HFF-Myc (cell line): ENCODE results near the gene UBE2D3.

Experiments
- DNase-seq: peaks from one replicate; pipeline ENCODE4 v3.0.0-alpha.2; 2011; ENCODE audit warnings: low read depth; ENCODE audit errors: extremely low read depth
- H3K4me3 ChIP-seq: replicated peaks from 2 replicates; pipeline ENCODE4 v1.5.1; 2011; ENCODE audit warnings: low read depth, mild to moderate bottlenecking, control low read depth, low read length
- TF ChIP-seq, protein P1 (sequence below): IDR thresholded peaks from 2 replicates; pipeline ENCODE4 v1.5.1; 2012; ENCODE audit warnings: mild to moderate bottlenecking, low read depth, low read length, control low read depth; ENCODE audit errors: missing control alignments

Gene UBE2D3

DNA sequence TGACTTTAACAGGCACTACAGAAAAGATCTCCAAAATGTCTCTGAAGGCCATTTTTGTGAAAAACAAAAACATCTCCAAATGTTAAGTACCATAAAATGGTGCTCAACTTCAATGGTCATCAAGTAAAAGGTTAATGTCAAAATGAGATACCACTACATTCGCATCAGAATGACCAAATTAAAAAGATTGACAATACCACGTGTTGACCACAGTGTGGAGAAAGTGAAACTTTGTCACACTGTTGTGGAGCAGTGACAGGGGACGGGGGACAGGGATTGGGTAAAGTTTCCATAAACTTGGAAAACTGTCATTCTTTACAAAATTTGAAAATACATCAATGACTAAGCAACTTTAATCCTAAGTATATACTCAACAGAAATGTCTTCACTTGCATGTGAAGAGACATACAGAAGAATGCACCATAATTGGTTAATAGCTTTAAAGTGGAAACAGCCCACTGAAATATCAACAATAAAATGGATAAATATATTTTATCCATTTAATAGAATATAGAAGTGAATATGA lies 22.3 kb upstream of the UBE2D3 start:
- TF ChIP-seq, protein P1, sequence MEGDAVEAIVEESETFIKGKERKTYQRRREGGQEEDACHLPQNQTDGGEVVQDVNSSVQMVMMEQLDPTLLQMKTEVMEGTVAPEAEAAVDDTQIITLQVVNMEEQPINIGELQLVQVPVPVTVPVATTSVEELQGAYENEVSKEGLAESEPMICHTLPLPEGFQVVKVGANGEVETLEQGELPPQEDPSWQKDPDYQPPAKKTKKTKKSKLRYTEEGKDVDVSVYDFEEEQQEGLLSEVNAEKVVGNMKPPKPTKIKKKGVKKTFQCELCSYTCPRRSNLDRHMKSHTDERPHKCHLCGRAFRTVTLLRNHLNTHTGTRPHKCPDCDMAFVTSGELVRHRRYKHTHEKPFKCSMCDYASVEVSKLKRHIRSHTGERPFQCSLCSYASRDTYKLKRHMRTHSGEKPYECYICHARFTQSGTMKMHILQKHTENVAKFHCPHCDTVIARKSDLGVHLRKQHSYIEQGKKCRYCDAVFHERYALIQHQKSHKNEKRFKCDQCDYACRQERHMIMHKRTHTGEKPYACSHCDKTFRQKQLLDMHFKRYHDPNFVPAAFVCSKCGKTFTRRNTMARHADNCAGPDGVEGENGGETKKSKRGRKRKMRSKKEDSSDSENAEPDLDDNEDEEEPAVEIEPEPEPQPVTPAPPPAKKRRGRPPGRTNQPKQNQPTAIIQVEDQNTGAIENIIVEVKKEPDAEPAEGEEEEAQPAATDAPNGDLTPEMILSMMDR: no peak
- no peak for DNase-seq
- H3K4me3 ChIP-seq: no peak overlapping the region

DNA sequence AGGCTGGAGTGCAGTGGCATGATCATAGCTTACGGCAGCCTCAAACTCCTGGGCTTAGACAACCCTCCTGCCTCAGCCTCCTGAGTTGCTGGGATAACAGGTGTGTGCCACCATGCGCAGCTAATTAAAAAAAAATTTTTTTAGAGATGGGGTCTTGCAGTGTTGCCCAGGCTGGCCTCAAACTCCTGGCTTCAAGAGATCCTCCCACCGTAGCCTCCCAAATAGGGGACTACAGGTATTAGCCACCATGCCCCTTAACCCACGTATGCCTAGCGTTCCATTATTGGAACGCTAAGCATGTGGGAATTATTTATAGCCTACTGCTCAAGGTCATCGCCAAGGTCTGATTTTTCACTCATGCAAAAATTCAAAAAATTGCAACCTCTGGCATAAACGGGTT lies 20.3 kb upstream of the UBE2D3 start:
- TF ChIP-seq, protein P1: no peak
- H3K4me3 ChIP-seq: no peak overlapping the region
- no peak for DNase-seq

DNA sequence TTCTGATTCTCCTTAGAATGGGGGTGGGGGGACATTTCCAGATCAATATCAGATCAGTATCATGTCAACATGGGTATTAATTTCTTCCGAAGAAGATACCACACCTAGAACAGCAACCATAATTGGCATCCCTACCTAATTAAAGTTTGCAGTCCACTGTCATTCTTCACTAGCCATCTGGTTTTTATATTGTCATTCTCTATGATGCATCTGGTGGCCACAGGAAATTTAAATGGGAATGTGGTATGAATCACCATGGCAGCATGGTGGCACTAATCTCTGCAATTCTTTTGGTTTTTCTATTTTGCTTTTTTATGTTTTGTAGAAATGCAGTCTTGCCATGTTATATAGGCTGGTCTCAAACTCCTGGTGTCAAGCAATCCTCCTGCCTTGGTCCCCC lies 16.6 kb upstream of the UBE2D3 start:
- TF ChIP-seq, protein P1: no peak
- H3K4me3 ChIP-seq: no peak overlapping the region
- no peak for DNase-seq

DNA sequence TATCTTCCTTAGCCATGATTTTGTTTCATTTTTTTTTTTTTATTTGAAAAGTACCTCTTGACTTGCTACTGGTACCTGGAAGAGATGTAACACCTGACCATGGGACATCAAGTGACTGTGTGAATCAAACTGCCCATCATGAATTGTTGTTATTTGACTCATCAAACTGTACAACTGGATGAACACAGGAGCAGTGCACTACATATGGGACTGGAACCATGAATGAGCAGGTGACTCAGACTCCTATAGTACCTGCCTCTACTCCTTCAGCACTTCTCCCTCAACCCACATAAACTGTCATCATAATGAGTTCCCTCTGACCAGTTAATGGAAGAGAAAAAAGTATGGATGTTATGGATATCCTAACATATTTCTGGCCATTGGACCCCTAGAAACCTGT lies 15.9 kb upstream of the UBE2D3 start:
- TF ChIP-seq, protein P1: no peak
- H3K4me3 ChIP-seq: no peak overlapping the region
- no peak for DNase-seq

DNA sequence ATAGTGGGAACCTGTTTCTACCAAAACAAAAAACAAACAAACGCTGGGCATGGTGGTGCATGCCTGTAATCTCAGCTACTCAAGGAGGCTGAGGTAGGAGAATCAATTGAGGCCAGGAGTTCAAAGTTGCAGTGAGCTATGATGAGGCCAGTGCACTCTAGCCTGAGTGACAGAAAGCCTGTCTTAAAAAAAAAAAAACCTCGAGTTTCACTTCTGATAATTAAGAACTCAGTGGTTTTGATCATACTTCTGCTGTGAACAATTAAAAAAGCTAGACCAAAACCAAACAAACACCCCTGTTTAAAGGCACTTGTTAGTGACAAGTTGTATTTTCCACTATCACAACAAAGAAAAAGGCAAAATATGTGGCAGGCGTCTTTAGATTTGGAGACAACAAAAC lies 15.0 kb upstream of the UBE2D3 start:
- no peak overlapping the region for H3K4me3 ChIP-seq
- TF ChIP-seq, protein P1: no peak
- DNase-seq: no peak

DNA sequence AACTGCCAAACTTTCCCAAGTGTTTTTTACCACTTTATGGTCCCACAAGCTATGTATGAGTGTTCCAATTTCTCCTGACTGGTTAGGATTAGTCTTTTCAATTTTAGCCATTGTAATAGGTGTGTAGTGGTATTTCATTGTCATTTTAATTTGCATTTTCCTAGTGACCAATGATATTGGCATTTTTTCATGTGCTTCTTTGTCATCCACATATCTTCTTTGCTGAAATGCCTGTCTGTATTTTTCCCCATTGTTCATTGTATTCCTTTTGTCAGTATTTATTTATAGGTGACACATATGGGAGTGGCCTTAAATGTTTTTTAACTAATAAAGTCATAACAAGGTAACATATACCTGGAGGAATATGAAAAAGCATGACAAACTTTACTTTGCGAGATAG lies 9.2 kb upstream of the UBE2D3 start:
- TF ChIP-seq, protein P1: no peak

DNA sequence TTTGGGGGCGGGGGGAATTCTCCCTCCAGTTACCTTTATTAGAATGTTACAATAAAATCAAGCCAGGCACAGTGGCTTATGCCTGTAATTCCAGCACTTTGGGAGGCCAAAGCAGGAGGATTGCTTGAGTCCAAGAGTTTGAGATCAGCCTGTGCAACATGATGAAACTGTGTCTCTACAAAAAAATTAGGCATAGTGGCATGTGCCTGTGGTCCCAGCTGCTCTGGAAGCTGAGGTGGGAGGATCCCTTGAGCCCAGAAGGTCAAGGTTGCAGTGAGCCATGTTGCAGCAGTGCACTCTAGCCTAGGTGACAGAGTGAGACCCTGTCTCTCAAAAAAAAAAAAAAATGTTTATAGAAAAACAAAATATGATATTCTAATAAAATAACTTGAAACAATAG lies 5.3 kb upstream of the UBE2D3 start:
- no peak for DNase-seq
- TF ChIP-seq, protein P1: no peak
- no peak overlapping the region for H3K4me3 ChIP-seq

More for the DNA sequence above, 9.2 kb upstream of the UBE2D3 start:
- H3K4me3 ChIP-seq: no peak overlapping the region
- no peak for DNase-seq
